GM23338 (cell line): Measurements from ENCODE around the gene BOLA3. TPM values are rescaled to one million over a fixed set of nuclear protein-coding genes. Genes with fewer than 3 reads are reported as not detected.

ENCODE experiments used
- ATAC-seq: fragments of 200-7000 bp; cut with Tn5 transposase; 3 replicates; pipeline ENCODE4 v1.9.1; 2020
- DNase-seq: peaks from one replicate; pipeline ENCODE4 v3.0.0-alpha.2; 2015; ENCODE audit warnings: low spot score
- H2AFZ ChIP-seq: fragments of 200-600 bp; sonication (generic); 2 replicates; pipeline ENCODE4 v1.8.0; 2016; ENCODE audit warnings: antibody characterized with exemption, mild to moderate bottlenecking, moderate library complexity
- H3F3A ChIP-seq: fragments of 200-600 bp; sonication (generic); replicated peaks from 2 replicates; pipeline ENCODE4 v1.8.0; 2017; ENCODE audit warnings: antibody characterized with exemption, mixed run types, low read depth
- H3K27ac ChIP-seq: fragments of 200-600 bp; sonication (generic); 2 replicates; pipeline ENCODE4 v1.6.1; 2016; ENCODE audit warnings: low read depth
- H3K27me3 ChIP-seq: fragments of 200-600 bp; sonication (generic); 2 replicates; pipeline ENCODE4 v1.8.0; 2016; ENCODE audit warnings: mild to moderate bottlenecking, mixed run types, moderate library complexity; ENCODE audit not compliant: insufficient read depth
- H3K36me3 ChIP-seq: fragments of 200-600 bp; sonication (generic); 2 replicates; pipeline ENCODE4 v1.8.0; 2016; ENCODE audit warnings: mild to moderate bottlenecking; ENCODE audit not compliant: insufficient read depth
- H3K4me1 ChIP-seq: fragments of 200-600 bp; sonication (generic); 2 replicates; pipeline ENCODE4 v1.8.0; 2016; ENCODE audit warnings: mild to moderate bottlenecking, moderate library complexity; ENCODE audit not compliant: insufficient read depth
- H3K4me2 ChIP-seq: fragments of 200-600 bp; sonication (generic); 2 replicates; pipeline ENCODE4 v1.7.1; 2017; ENCODE audit warnings: mixed run types
- H3K4me3 ChIP-seq: fragments of 200-600 bp; sonication (generic); 2 replicates; pipeline ENCODE4 v1.6.1; 2016; ENCODE audit warnings: mixed run types
- H3K79me2 ChIP-seq: fragments of 200-600 bp; sonication (generic); replicated peaks from 2 replicates; pipeline ENCODE4 v1.8.0; 2017; ENCODE audit warnings: mild to moderate bottlenecking; ENCODE audit not compliant: insufficient read depth
- H3K9me2 ChIP-seq: fragments of 200-600 bp; sonication (generic); 2 replicates; pipeline ENCODE4 v1.8.0; 2017; ENCODE audit not compliant: insufficient read depth
- H4K20me1 ChIP-seq: fragments of 200-600 bp; sonication (generic); replicated peaks from 2 replicates; pipeline ENCODE4 v1.8.0; 2017; ENCODE audit warnings: mild to moderate bottlenecking; ENCODE audit not compliant: insufficient read depth
- H3K27ac Mint-ChIP-seq: 2 replicates; pipeline ENCODE4 v1.8.0; 2020; ENCODE audit warnings: inconsistent platforms, mild to moderate bottlenecking, moderate library complexity, mixed read lengths
- H3K27me3 Mint-ChIP-seq: 3 replicates; pipeline ENCODE4 v1.8.0; 2022; ENCODE audit warnings: low read depth, mild to moderate bottlenecking, moderate library complexity, mixed read lengths, inconsistent platforms; ENCODE audit not compliant: insufficient read depth, poor library complexity
- H3K36me3 Mint-ChIP-seq: 3 replicates; pipeline ENCODE4 v1.8.0; 2021; ENCODE audit warnings: low read depth, mild to moderate bottlenecking, inconsistent platforms, moderate library complexity, mixed read lengths
- H3K4me1 Mint-ChIP-seq: 3 replicates; pipeline ENCODE4 v1.8.0; 2020; ENCODE audit warnings: mild to moderate bottlenecking, inconsistent platforms, mixed read lengths
- H3K4me3 Mint-ChIP-seq: 3 replicates; pipeline ENCODE4 v1.8.0; 2021; ENCODE audit warnings: moderate library complexity, mild to moderate bottlenecking, inconsistent platforms, mixed read lengths
- H3K9me3 Mint-ChIP-seq: 3 replicates; pipeline ENCODE4 v1.8.0; 2020; ENCODE audit warnings: moderate library complexity, mild to moderate bottlenecking, inconsistent platforms, mixed read lengths
- CREB1 ChIP-seq: fragments of 250-450 bp; sonication (Bioruptor Pico); IDR thresholded peaks from 2 replicates; pipeline ENCODE4 v1.5.0; 2020; ENCODE audit warnings: low read depth, mild to moderate bottlenecking, moderate library complexity
- CTCF ChIP-seq, 2 experiments: fragments of 200-600 bp in 1 of 2; sonication (generic) in 1 of 2; conservative IDR thresholded peaks; 2 replicates each; pipeline versions ENCODE4 v1.5.1 to v1.6.1; 2016 to 2017; ENCODE audit warnings: antibody characterized with exemption in 2 of 2, low read depth in 2 of 2, mild to moderate bottlenecking in 2 of 2, moderate library complexity in 1 of 2
- ETS1 ChIP-seq: IDR thresholded peaks from 2 replicates; pipeline ENCODE4 v1.6.1; 2016; ENCODE audit warnings: antibody characterized with exemption
- EZH2 ChIP-seq: fragments of 200-600 bp; sonication (generic); IDR thresholded peaks from one replicate; pipeline ENCODE4 v1.8.0; 2017; ENCODE audit warnings: antibody characterized with exemption, mild to moderate bottlenecking, low read depth; ENCODE audit not compliant: unreplicated experiment
- EZH2phosphoT487 ChIP-seq: fragments of 200-600 bp; sonication (generic); IDR thresholded peaks from one replicate; pipeline ENCODE4 v1.8.1; 2018; ENCODE audit warnings: antibody characterized with exemption; ENCODE audit not compliant: unreplicated experiment
- JUNB ChIP-seq: IDR thresholded peaks from one replicate; pipeline ENCODE4 v1.6.1; 2016; ENCODE audit warnings: antibody characterized with exemption; ENCODE audit not compliant: unreplicated experiment
- NANOG ChIP-seq: IDR thresholded peaks from 2 replicates; pipeline ENCODE4 v1.6.1; 2016; ENCODE audit warnings: antibody characterized with exemption, borderline replicate concordance
- POLR2AphosphoS5 ChIP-seq: IDR thresholded peaks from 2 replicates; pipeline ENCODE4 v1.6.1; 2016; ENCODE audit warnings: antibody characterized with exemption, low read depth
- REST ChIP-seq: IDR thresholded peaks from one replicate; pipeline ENCODE4 v1.6.1; 2018; ENCODE audit warnings: antibody characterized with exemption; ENCODE audit not compliant: unreplicated experiment
- STAT1 ChIP-seq: IDR thresholded peaks from one replicate; pipeline ENCODE4 v1.6.1; 2016; ENCODE audit warnings: antibody characterized with exemption; ENCODE audit not compliant: unreplicated experiment
- ZNF114 ChIP-seq: fragments of 250-450 bp; sonication (Bioruptor Pico); IDR thresholded peaks from 2 replicates; pipeline ENCODE4 v1.5.0; 2020; ENCODE audit warnings: mild to moderate bottlenecking, moderate library complexity
- ZNF331 ChIP-seq: fragments of 250-450 bp; sonication (Bioruptor Pico); IDR thresholded peaks from 2 replicates; pipeline ENCODE4 v1.5.0; 2020; ENCODE audit warnings: low read depth, mild to moderate bottlenecking, moderate library complexity
- polyA plus RNA-seq: library from polyadenylated mRNA; unstranded; fragments of >200 nt; fragmentation: Nextera tagmentation; extraction: Ambion mirVana; gene quantifications from 2 replicates; pipeline ENCODE4 v1.2.1, GENCODE V29; 2016
- total RNA-seq: library from RNA; depleted of rRNA; stranded (reverse); fragments of >200 nt; shearing (Covaris generic); gene quantifications from 2 replicates; pipeline ENCODE4 v1.2.3, GENCODE V29; 2014

Gene BOLA3
- total and polyA plus RNA-seq, 2 experiments from 2014 or later = 89.8 to 233 TPM

- Histone ChIP-seq H3K36me3 (no peaks in the 10 kb centered on the region), H3K27ac (no peak overlapping the region), H3K4me2 (no peak overlapping the region), H3K27me3 (no peaks in the 10 kb centered on the region), H3K9me2 (no peaks in the 10 kb centered on the region), H4K20me1 (no peaks in the 10 kb centered on the region), H3K4me1 (no peaks in the 10 kb centered on the region), H3K4me3 (no peak overlapping the region), H2AFZ (no peak overlapping the region), H3K79me2 (no peaks in the 10 kb centered on the region), H3F3A (no peaks in the 10 kb centered on the region)
- no peak for ATAC-seq
- no peak for DNase-seq
- no peaks in the 10 kb centered on the region; the same call in 2 of the 3 replicates for H3K4me1 Mint-ChIP-seq
- H3K9me3 Mint-ChIP-seq = no peaks in the 10 kb centered on the region
- H3K36me3 Mint-ChIP-seq = peaks cover 23% of the 10 kb centered on the region
- TF ChIP-seq ZNF331 (CRISPR knock-in tag) = no peak
- no peak for TF ChIP-seq STAT1
- TF ChIP-seq EZH2phosphoT487 = no peak
- TF ChIP-seq ZNF114 (CRISPR knock-in tag) = no peak
- TF ChIP-seq EZH2 = no peak
- no peak for TF ChIP-seq JUNB
- no peak for TF ChIP-seq ETS1
- no peak for TF ChIP-seq POLR2AphosphoS5
- H3K27ac Mint-ChIP-seq = no peak overlapping the region
- H3K27me3 Mint-ChIP-seq = peaks cover 6% of the 10 kb centered on the region
- H3K4me3 Mint-ChIP-seq = no peak overlapping the region
Observed at GRCh38 chr2:74131901-74132300, 15.8 kb downstream of the BOLA3 start.

- no peak overlapping the region for H3K4me3 Mint-ChIP-seq
- Histone ChIP-seq H3K27ac (no peak overlapping the region), H3F3A (no peaks in the 10 kb centered on the region), H3K79me2 (no peaks in the 10 kb centered on the region), H4K20me1 (no peaks in the 10 kb centered on the region), H3K36me3 (no peaks in the 10 kb centered on the region), H3K4me2 (peak overlapping the region; percentile 68), H2AFZ (peak overlapping the region; percentile 80), H3K4me1 (no peaks in the 10 kb centered on the region), H3K27me3 (0 out of 2 replicates have a peak, but pooled peaks cover 2% of the 10 kb centered on the region), H3K4me3 (peak overlapping the region; percentile 45), H3K9me2 (no peaks in the 10 kb centered on the region)
- no peaks in the 10 kb centered on the region for H3K9me3 Mint-ChIP-seq
- peaks cover 20% of the 10 kb centered on the region for H3K36me3 Mint-ChIP-seq
- ATAC-seq (peak; percentile 64), DNase-seq (peak; percentile 43)
- no peaks in the 10 kb centered on the region; the same call in 2 of the 3 replicates for H3K4me1 Mint-ChIP-seq
- H3K27ac Mint-ChIP-seq = no peak overlapping the region
- peaks cover 6% of the 10 kb centered on the region for H3K27me3 Mint-ChIP-seq
- TF ChIP-seq ZNF114 (CRISPR knock-in tag) = no peak
- TF ChIP-seq CREB1 (CRISPR knock-in tag) = no peak
- no peak for TF ChIP-seq CTCF (conservative IDR thresholded peaks at IDR 0.05; ENCODE audit: low read depth in 2 of 2)
- TF ChIP-seq ZNF331 (CRISPR knock-in tag) = no peak
- no peak for TF ChIP-seq REST
- no peak for TF ChIP-seq ETS1
- TF ChIP-seq EZH2phosphoT487 = no peak
- TF ChIP-seq STAT1 = no peak
- TF ChIP-seq NANOG = no peak
- no peak for TF ChIP-seq EZH2
- TF ChIP-seq JUNB = no peak
Observed at GRCh38 chr2:74130211-74130995, 17.3 kb downstream of the BOLA3 start.
